Measurements from ENCODE around the gene ECE1. TPM values are rescaled to one million over a fixed set of nuclear protein-coding genes. Genes with fewer than 3 reads are reported as not detected.

The ECE1 gene
- total RNA-seq: 48.0 and 77.9 TPM in 2 replicates

DNA sequence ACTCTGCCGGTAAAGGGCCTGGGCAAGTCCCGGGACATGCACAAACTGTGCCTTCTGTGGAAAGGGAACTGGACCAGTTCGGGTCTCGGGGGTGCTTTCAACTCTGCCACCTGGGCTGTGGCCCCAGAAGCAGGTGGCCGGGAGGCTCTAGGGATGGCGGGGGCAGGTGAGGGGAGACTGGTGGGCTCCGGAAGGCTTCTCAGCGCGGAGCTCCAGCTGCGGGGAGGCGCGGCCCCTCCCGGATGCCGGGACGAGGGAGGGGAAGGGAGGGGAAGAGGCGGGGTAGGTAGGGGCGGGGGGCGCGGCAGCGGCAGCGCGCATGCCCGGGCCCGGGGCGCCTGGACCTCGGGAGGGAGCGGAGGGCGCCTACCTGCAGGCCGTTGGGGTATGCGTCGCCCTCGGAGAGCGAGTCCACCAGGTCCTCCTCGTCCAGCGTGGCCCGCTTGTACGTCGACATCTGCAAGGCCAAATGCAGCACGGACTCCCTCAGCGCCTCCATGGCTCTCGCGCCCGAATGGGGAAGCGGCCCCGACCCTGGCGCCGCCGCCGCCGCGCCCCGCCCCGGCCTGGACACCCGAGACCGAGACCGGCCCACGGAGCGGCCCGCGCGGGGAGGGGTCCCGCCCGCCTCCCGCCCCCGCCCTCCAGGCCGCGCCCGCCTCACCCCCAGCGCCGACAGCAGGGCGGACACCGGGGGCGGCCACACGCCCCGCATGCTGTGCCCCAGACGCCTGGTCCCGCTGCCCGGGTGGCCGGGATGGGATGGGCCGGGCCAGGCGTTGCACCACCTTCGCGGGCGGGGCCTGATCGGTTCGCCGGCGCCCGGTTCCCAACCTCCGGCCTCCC is at the start of gene ECE1:
ECE1 (minus strand) TSS at position 764 of the 846 bp plus-strand sequence; CDS start at position 715, 49 bp downstream.

DNA sequence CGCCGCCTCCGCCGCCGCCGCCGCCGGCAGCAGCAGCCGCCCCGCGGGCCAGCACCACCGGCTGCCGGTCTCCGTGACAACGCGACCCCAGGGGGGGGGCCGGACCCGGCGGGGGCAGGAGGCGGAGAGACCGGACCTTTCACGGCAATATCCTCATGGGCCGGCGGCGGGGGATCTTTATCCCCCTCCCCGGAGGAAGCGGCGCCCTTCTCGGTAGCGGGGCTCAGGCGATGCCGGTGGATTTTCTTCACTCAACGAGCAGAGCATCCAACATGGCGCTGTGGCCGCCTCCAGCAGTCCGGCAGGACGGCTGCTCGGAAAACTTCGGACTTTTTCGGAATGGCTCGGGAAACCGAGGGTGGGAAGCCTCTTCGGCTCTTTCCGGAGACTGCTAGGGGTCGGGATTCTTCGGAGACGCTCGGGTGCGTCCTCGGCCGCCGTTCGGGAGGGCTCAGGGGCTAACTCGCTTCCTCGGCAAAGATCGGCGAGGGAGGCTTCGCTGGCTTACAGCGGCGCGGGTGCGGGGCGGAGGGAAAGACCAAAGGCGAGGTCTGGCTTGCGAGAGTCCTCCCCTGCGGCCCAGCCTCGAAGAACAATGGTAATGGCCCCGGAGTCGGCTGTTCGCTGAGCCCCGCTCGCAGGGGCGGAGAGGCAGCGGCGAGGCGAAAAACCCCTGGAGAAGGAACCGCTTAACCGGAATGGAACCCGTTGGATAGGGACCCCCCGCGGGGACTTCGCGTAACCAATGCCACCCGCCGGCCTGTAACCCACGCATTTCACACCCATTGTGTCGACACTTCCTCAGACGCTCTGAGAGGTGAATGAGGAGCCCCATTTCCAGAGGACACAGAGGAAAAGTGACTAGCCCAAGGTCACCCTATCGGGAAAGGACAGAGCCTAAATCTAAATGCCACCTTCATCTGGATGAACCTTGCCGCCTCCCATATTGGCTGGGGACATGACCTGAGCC is 113.4 kb downstream of the ECE1 start, which contains the start of gene EIF4G3:
EIF4G3 (minus strand) TSS at position 312 of the 970 bp plus-strand sequence. CDS start 174,155 bp downstream, outside the sequence.

Other genes starting within 250 kb of the ECE1 start
- gene EIF4G3, start 113.6 kb downstream of the ECE1 start, total RNA-seq: 24.4 and 28.0 TPM in 2 replicates
- 13.8 and 15.0 TPM in 2 replicates for gene NBPF3, start 149.7 kb upstream of the ECE1 start, total RNA-seq
- gene ALPL, start 219.0 kb upstream of the ECE1 start, total RNA-seq: not detected in 2 replicates

Data from hair follicular keratinocyte (primary cell).